ACC112 (cell line): ENCODE data around the gene COL18A1.
"Not testable (repeated sequence)": the region's sequence is repeated elsewhere in the genome, so short reads cannot be mapped to it uniquely, and the experiment has no call there.

Source experiments
- H2AFZ ChIP-seq: fragments of 200-600 bp; sonication (generic); one replicate; pipeline ENCODE4 v1.6.0; 2017; ENCODE audit warnings: antibody characterized with exemption, low read length; ENCODE audit not compliant: unreplicated experiment
- H3K27ac ChIP-seq: fragments of 200-600 bp; sonication (generic); 2 replicates; pipeline ENCODE4 v1.5.1; 2014; ENCODE audit warnings: low read depth, mild to moderate bottlenecking, antibody characterized with exemption, low read length, moderate library complexity
- H3K27me3 ChIP-seq: fragments of 200-600 bp; sonication (generic); 2 replicates; pipeline ENCODE4 v1.6.1; 2014; ENCODE audit warnings: mild to moderate bottlenecking, antibody characterized with exemption, low read length, moderate library complexity, mixed read lengths; ENCODE audit not compliant: insufficient read depth
- H3K36me3 ChIP-seq: fragments of 200-600 bp; sonication (generic); 2 replicates; pipeline ENCODE4 v1.6.1; 2016; ENCODE audit warnings: mild to moderate bottlenecking, antibody characterized with exemption, low read length, moderate library complexity, mixed read lengths; ENCODE audit not compliant: insufficient read depth
- H3K4me1 ChIP-seq: fragments of 200-600 bp; sonication (generic); one replicate; pipeline ENCODE4 v1.6.1; 2016; ENCODE audit warnings: low read length, mixed read lengths; ENCODE audit not compliant: insufficient read depth, unreplicated experiment, control insufficient read depth
- H3K4me3 ChIP-seq: fragments of 200-600 bp; sonication (generic); 2 replicates; pipeline ENCODE4 v1.5.1; 2014; ENCODE audit warnings: mild to moderate bottlenecking, low read depth, low read length
- H3K79me2 ChIP-seq: fragments of 200-600 bp; sonication (generic); one replicate; pipeline ENCODE4 v1.6.0; 2016; ENCODE audit warnings: low read length; ENCODE audit not compliant: control insufficient read depth, unreplicated experiment, insufficient read depth

Gene COL18A1

DNA sequence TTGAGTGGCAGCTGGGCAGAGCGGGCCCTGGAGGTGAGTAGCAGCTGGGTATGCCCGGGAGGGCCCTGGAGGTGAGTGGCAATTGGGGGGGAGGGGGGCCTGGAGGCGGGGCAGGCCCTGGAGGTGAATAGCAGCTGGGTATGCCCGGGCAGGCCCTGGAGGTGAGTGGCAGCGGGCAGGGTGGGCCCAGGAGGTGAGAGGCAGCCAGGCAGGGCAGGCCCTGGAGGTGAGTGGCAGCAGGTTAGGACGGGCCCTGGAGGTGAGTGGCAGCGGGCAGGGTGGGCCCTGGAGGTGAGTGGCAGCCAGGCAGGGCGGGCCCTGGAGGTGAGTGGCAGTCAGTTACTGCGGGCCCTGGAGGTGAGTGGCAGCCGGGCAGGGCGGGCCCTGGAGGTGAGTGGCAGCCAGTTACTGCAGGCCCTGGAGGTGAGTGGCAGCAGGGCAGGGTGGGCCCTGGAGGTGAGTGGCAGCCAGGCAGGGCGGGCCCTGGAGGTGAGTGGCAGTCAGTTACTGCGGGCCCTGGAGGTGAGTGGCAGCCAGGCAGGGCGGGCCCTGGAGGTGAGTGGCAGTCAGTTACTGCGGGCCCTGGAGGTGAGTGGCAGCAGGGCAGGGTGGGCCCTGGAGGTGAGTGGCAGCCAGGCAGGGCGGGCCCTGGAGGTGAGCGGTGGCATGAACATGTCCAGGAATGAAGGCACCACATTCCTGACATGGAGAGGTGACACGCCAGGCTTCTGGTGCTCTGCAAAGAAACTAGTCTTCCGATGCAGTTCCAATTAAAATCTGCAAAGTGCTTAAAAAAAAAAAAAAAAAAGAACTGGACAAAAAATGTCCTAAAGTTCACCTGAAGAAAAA, 122.4 kb downstream of the COL18A1 start:
- H3K79me2 ChIP-seq, H3K4me1 ChIP-seq, H3K27me3 ChIP-seq, H2AFZ ChIP-seq, H3K4me3 ChIP-seq, H3K27ac ChIP-seq: not testable (repeated sequence)
- H3K36me3 ChIP-seq = peaks cover 36% of the 10 kb centered on the region; the same call in 1 of the 2 replicates

DNA sequence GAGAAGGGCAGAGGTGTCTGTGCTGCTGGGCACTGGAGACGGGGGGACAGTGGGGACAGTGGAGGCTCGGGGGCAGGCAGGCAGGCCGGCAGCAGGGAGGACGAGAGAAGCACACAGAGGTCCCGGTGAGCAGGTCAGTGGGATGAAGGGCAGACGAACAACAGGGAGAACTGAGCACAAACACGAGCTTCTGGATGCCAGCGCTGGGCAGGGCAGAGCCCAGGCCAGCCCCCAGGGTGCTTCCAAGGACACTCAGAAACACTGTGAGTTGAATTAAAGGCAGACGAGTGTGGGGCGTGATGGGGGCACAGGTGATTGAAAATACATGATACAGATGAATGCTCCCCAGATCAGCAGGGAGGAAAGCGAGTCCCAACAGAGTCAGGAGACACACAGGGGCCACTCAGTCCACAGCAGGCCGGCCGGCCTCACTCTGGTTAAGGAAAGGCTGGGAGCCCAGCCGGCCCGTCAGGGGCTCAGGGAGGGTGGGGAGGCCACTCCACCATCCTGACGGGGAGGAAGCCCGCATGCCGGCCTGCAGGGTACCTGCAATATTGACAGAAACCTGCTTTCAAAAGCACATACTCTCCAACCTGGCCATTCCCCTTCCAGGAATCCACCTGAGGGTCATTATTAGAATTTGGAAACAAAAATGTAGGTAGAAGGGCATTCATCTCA, 123.2 kb downstream of the COL18A1 start:
- Histone ChIP-seq H3K4me3 (no peak overlapping the region), H3K27ac (no peak overlapping the region), H3K79me2 (no peaks in the 10 kb centered on the region), H3K27me3 (no peaks in the 10 kb centered on the region), H3K36me3 (peaks cover 30% of the 10 kb centered on the region; the same call in 1 of the 2 replicates), H2AFZ (no peak overlapping the region), H3K4me1 (no peaks in the 10 kb centered on the region)

DNA sequence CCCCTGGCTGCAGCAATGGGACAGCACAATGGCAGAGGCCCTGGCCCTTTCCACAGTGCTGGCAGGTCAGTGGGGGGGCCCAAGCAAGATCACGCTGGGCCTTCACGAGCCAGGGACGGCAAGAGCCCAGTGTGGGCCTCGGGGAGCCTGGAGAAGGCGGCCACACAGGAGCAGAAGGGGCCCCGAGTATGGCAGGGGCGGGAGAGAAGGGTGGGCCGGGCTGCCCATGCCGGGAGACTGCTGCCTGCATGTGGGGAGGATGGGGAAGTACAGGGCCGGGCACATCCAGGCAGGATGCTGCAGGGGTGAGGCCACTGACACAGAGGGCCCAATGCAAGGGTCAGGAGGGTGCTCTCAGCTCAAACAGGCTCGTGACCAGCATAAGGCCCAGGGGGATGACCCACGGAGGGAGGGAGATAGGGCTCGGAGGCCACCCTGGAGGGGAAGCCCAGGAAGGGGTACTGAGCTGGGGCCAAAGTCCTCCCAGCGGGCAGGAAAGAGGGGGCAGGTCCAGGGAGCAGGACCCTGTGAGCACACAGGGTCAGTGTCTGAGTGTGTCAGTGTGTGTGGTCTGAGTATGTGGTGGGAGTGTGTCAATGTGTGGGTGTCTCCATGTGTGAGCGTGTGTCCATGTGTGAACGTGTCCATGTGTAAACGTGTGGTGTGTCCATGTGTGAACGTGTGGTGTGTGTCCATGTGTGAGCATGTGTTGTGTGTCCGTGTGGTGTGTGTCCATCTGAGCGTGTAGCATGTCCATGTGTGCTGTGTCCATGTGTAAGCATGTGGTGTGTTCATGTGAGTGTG, 124.2 kb downstream of the COL18A1 start:
- Histone ChIP-seq H3K79me2 (peaks cover 4% of the 10 kb centered on the region), H3K4me1 (no peaks in the 10 kb centered on the region), H3K27ac (no peak overlapping the region), H2AFZ (no peak overlapping the region), H3K4me3 (no peak overlapping the region), H3K36me3 (peaks cover 25% of the 10 kb centered on the region; the same call in 1 of the 2 replicates), H3K27me3 (no peaks in the 10 kb centered on the region)

DNA sequence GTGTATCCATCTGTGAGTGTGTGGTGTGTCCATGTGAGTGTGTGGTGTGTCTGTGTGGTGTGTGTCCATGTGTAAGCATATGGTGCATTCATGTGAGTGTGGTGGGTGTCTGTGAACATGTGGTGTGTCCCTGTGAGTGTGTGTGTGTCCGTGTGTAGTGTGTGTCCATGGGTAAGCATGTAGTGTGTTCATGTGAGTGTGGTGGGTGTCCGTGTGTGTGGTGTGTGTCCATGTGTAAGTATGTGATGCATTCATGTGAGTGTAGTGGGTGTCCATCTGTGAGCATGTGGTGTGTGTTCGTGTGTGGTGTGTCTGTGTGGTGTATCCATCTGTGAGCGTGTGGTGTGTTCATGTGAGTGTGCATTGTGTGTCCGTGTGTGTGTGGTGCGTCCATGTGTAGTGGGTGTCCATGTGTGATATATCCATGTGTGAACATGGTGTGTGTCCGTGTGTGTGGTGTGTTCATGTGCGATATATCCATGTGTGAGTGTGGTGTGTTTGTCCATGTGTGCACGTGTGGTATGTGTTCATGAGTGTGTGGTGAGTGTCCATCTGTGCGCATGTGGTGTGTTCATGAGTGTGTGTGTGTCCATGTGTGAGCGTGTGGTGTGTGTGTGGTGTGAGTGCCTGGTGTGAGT, 124.9 kb downstream of the COL18A1 start:
- no peaks in the 10 kb centered on the region for H3K27me3 ChIP-seq
- H3K79me2 ChIP-seq = peaks cover 4% of the 10 kb centered on the region
- no peaks in the 10 kb centered on the region for H3K4me1 ChIP-seq
- no peak overlapping the region for H3K27ac ChIP-seq
- no peak overlapping the region for H2AFZ ChIP-seq
- peaks cover 22% of the 10 kb centered on the region; the same call in 1 of the 2 replicates for H3K36me3 ChIP-seq
- no peak overlapping the region for H3K4me3 ChIP-seq

DNA sequence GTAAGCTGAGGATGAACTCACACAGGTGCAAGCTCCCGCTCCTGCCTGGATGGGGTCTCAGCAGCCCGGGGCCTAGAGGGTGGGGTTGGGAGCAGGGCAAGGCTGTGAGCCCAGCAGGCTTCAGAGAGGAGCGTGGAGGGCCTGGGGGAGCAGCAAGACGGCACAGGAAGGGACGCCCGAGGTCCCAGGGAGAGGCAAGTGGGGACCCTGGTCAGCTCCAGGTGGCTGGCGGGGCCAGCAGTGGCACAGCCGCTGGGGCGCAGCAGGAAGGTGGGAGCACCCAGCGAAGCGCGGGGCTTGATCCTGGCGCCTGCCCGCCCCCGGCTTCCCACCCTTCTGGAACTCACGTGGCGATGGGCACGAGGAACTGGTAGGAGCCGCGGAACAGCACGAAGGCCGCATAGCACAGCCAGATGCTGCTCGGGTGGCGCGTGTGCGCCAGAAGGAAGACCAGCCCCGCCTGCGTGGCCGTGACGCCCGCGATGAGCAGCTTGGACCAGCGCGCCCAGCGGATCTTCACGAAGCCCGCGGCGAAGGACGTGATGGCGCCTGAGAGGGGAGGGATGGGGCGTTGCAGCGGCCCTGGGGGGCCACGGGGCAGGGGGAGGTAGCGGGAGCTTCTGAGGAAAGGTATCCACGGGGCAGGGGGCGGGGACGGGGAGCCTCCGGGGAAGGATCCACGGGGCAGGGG, 125.6 kb downstream of the COL18A1 start:
- no peaks in the 10 kb centered on the region for H3K27me3 ChIP-seq

DNA sequence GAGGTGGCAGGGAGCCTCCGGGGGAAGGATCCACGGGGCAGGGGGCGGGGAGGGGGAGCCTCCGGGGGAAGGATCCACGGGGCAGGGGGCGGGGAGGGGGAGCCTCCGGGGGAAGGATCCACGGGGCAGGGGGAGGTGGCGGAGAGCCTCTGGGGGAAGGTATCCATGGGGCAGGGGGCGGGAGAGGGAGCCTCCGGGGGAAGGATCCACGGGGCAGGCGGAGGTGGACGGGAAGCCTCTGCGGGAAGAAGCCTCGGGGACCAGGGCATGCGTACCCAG, 126.1 kb downstream of the COL18A1 start:
- peaks cover 14% of the 10 kb centered on the region; the same call in 1 of the 2 replicates for H3K36me3 ChIP-seq
- H3K79me2 ChIP-seq, H3K27ac ChIP-seq, H3K4me3 ChIP-seq, H3K27me3 ChIP-seq, H3K4me1 ChIP-seq, H2AFZ ChIP-seq: not testable (repeated sequence)

More for the DNA sequence above, 125.6 kb downstream of the COL18A1 start:
- H3K27ac ChIP-seq = no peak overlapping the region
- H3K4me1 ChIP-seq = no peaks in the 10 kb centered on the region
- H3K79me2 ChIP-seq = peaks cover 4% of the 10 kb centered on the region
- H3K36me3 ChIP-seq = peaks cover 18% of the 10 kb centered on the region; the same call in 1 of the 2 replicates
- no peak overlapping the region for H2AFZ ChIP-seq
- no peak overlapping the region for H3K4me3 ChIP-seq

DNA sequence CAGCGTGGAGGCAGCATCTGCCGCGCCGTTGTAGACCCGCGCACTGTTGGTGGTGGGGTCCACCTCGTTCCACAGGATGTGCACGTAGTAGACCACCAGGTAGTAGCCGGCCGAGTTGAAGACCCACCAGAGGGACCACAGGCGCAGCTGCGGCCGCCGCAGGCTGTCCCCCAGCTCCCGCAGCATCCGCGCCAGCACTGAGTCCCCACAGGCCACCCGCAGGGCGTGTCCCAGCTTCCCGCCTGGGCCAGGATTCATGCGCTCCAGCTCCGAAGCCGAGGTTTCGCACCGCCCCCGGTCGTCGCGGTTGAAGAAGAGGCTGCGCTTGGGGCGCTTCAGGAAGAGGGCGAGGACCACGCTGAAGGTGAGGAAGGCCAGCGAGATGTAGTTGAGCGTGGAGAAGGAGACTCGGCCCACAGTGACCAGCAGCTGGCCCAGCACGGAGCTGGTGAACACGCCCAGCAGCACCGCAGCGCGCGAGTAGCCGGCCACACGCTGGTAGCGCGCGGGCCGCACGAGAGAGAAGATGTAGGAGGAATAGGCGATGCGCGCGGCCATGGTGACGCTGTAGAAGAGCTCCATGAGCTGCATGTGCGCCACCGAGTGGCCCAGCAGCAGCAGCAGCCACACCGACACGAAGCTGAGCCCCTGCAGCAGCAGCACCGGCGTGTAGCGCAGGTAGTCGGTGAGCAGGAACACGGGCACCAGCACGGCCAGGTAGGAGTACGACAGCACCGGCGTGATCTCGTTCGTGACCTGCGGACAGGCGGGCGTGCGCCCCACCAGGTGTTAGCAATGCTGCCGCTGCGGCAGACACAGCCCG, 126.6 kb downstream of the COL18A1 start:
- no peak overlapping the region for H3K4me3 ChIP-seq
- H3K79me2 ChIP-seq = peaks cover 4% of the 10 kb centered on the region
- no peak overlapping the region for H3K27ac ChIP-seq
- peaks cover 14% of the 10 kb centered on the region; the same call in 1 of the 2 replicates for H3K36me3 ChIP-seq
- H3K27me3 ChIP-seq = no peaks in the 10 kb centered on the region
- H3K4me1 ChIP-seq = no peaks in the 10 kb centered on the region
- H2AFZ ChIP-seq = no peak overlapping the region

DNA sequence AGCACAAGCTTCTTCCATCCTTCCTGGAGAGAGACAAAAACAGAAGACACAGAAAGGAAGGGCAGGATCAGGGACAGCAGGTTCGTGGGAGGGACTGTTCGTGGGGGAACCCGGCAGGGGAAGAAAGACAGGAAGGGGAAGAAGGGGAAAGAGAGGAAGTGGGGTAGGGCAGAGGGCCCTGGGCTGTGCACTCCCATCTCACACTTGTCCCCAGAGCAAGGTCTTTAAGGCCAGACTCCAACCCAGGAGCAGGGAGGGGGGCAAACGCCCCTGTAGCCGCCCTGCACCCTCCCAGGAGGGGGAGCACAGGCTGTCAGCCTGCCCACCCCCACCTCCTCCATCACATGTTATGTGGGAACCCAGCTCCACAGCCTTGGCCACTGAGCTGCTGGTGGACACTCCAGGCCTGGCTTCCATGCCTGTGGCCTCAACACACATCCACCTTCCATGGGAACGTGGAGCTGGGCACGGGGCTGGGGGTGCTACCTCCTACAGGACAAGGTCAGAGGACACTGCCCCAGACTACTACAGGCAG, 127.9 kb downstream of the COL18A1 start:
- H3K36me3 ChIP-seq = peaks cover 14% of the 10 kb centered on the region; the same call in 1 of the 2 replicates
- no peak overlapping the region for H3K27ac ChIP-seq
- H3K79me2 ChIP-seq = peaks cover 4% of the 10 kb centered on the region
- no peak overlapping the region for H2AFZ ChIP-seq
- H3K4me3 ChIP-seq = no peak overlapping the region
- H3K4me1 ChIP-seq = no peaks in the 10 kb centered on the region
- no peaks in the 10 kb centered on the region for H3K27me3 ChIP-seq

DNA sequence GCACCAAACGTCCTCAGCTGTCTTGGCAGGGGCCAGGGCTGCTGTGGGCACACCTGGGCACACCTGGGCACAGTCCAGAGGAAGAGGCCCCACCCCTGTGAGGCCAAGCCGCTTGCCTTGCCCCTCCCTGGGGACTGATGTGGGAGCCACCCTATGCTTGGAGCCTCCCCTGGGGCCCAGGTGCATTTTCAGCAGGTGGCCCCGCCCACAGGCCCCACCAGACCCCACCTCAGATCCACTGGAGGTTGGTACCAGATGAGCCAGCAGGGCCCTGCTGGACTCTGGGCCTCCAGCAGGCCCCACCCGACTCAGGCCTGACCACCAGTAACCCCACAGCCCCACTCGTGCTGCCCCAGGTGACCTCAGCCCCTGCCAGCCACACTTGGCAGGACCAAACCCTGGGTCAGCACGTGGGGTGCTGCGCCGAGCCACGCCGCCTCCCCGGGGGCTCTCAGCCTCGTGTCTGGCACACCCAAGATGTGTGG, 128.4 kb downstream of the COL18A1 start:
- peaks cover 14% of the 10 kb centered on the region; the same call in 1 of the 2 replicates for H3K36me3 ChIP-seq
- H3K79me2 ChIP-seq = peaks cover 4% of the 10 kb centered on the region
- no peak overlapping the region for H3K27ac ChIP-seq
- no peak overlapping the region for H2AFZ ChIP-seq
- no peak overlapping the region for H3K4me3 ChIP-seq
- H3K27me3 ChIP-seq = no peaks in the 10 kb centered on the region
- H3K4me1 ChIP-seq = no peaks in the 10 kb centered on the region
